A673 (cell line): Measurements from ENCODE around the gene CACNG3. TPM values are rescaled to one million over a fixed set of nuclear protein-coding genes. Genes with fewer than 3 reads are reported as not detected.

ENCODE experiments used
- BruUV-seq: library from RNA; stranded (reverse); fragments of 400-500 nt; replicated peaks from 2 replicates; lab custom pipeline; 2021; lab: Mats Ljungman, UMichigan
- CTCF ChIA-PET: fragments of 300-600 bp; sonication (Branson Sonifier 250); formaldehyde crosslinking; loops from one replicate; lab custom pipeline; 2022; ENCODE audit warnings: antibody characterized with exemption; lab: Charles Lee
- POLR2A ChIA-PET: fragments of 300-600 bp; sonication (Branson Sonifier 250); formaldehyde crosslinking; loops from one replicate; lab custom pipeline; 2022; ENCODE audit warnings: antibody characterized with exemption; ENCODE audit not compliant: low non-redundant PET; lab: Charles Lee
- DNase-seq: peaks from one replicate; pipeline ENCODE4 v3.0.0-alpha.2; 2015; ENCODE audit warnings: low spot score
- H3K27ac ChIP-seq: fragments of 200-600 bp; sonication (generic); 2 replicates; pipeline ENCODE4 v1.5.1; 2016; ENCODE audit warnings: mixed run types, low read depth, mild to moderate bottlenecking, mixed read lengths, antibody characterized with exemption, low read length; ENCODE audit not compliant: poor library complexity, severe bottlenecking
- H3K27me3 ChIP-seq: fragments of 200-600 bp; sonication (generic); replicated peaks from 2 replicates; pipeline ENCODE4 v1.6.1; 2017; ENCODE audit warnings: mixed run types, low read depth, mild to moderate bottlenecking, mixed read lengths, antibody characterized with exemption, low read length; ENCODE audit not compliant: insufficient read depth, poor library complexity
- H3K36me3 ChIP-seq: fragments of 200-600 bp; sonication (generic); 2 replicates; pipeline ENCODE4 v1.6.1; 2016; ENCODE audit warnings: mixed run types, mild to moderate bottlenecking, mixed read lengths, antibody characterized with exemption, low read length; ENCODE audit not compliant: insufficient read depth, poor library complexity, severe bottlenecking
- H3K4me1 ChIP-seq: fragments of 200-600 bp; sonication (generic); 2 replicates; pipeline ENCODE4 v1.6.1; 2017; ENCODE audit warnings: mixed run types, mild to moderate bottlenecking, mixed read lengths, antibody characterized with exemption, low read length; ENCODE audit not compliant: insufficient read depth, poor library complexity, severe bottlenecking
- H3K4me3 ChIP-seq: fragments of 200-600 bp; sonication (generic); 2 replicates; pipeline ENCODE4 v1.5.1; 2016; ENCODE audit warnings: low read depth, mixed run types, mild to moderate bottlenecking, mixed read lengths, low read length; ENCODE audit not compliant: poor library complexity, severe bottlenecking
- H3K9me3 ChIP-seq: fragments of 200-600 bp; sonication (generic); 2 replicates; pipeline ENCODE4 v1.6.1; 2016; ENCODE audit warnings: mixed run types, low read depth, mild to moderate bottlenecking, mixed read lengths, antibody characterized with exemption, low read length; ENCODE audit not compliant: poor library complexity, severe bottlenecking
- CTCF ChIP-seq: fragments of 300-800, 200-600 bp; sonication (generic); conservative IDR thresholded peaks from 2 replicates; pipeline ENCODE4 v1.5.1; 2017; ENCODE audit warnings: low read depth, mild to moderate bottlenecking, antibody characterized with exemption, low read length, moderate library complexity, mixed read lengths
- EZH2 ChIP-seq: fragments of 200-600 bp; sonication (generic); IDR thresholded peaks from 2 replicates; pipeline ENCODE4 v1.6.1; 2017; ENCODE audit warnings: borderline replicate concordance, low read depth, mild to moderate bottlenecking, mixed read lengths, antibody characterized with exemption, low read length; ENCODE audit not compliant: poor library complexity, severe bottlenecking
- intact Hi-C: fragments of 100-400 bp; cut with micrococcal nuclease; formaldehyde crosslinking; loops from one replicate; pipeline ENCODE4 v1.10.0; 2022; ENCODE audit not compliant: unreplicated experiment
- total RNA-seq: library from RNA; stranded (reverse); gene quantifications from 2 replicates; pipeline ENCODE4 v1.2.3, GENCODE V29; 2021

Gene CACNG3
- total RNA-seq, 1 experiment from 2014 or later: 3.6 TPM

GRCh38 chr16:24328835-24329452 lies 72.8 kb downstream of the CACNG3 start:
- H3K9me3 ChIP-seq: no peaks in the 10 kb centered on the region
- BruUV-seq: no TSS peak
- no peak overlapping the region for H3K4me3 ChIP-seq
- H3K27ac ChIP-seq: no peak overlapping the region
- ChIA-PET POLR2A (no interaction called here), CTCF (no interaction called here)
- TF ChIP-seq CTCF (no peak), EZH2 (no peak)
- intact Hi-C loops: no loop called here
- no peaks in the 10 kb centered on the region for H3K27me3 ChIP-seq
- H3K4me1 ChIP-seq: no peaks in the 10 kb centered on the region
- no peak for DNase-seq
- no peaks in the 10 kb centered on the region for H3K36me3 ChIP-seq

GRCh38 chr16:24332178-24332577 lies 76.0 kb downstream of the CACNG3 start:
- no TSS peak for BruUV-seq
- no peaks in the 10 kb centered on the region for H3K27me3 ChIP-seq
- POLR2A ChIA-PET: no interaction called here
- CTCF ChIA-PET: no interaction called here
- intact Hi-C loops: no loop called here
- no peaks in the 10 kb centered on the region for H3K4me1 ChIP-seq
- H3K4me3 ChIP-seq: no peak overlapping the region
- H3K36me3 ChIP-seq: no peaks in the 10 kb centered on the region
- TF ChIP-seq CTCF (no peak), EZH2 (no peak)
- no peaks in the 10 kb centered on the region for H3K9me3 ChIP-seq
- H3K27ac ChIP-seq: no peak overlapping the region
- DNase-seq: no peak

GRCh38 chr16:24332582-24333090 lies 76.5 kb downstream of the CACNG3 start:
- DNase-seq: no peak

More at GRCh38 chr16:24332582-24333090, 76.5 kb downstream of the CACNG3 start:
- TF ChIP-seq EZH2: no peak
- TF ChIP-seq CTCF: no peak
- ChIA-PET CTCF (no interaction called here), POLR2A (no interaction called here)
- BruUV-seq: no TSS peak
- intact Hi-C loops: no loop called here
- H3K36me3 ChIP-seq: no peaks in the 10 kb centered on the region
- no peak overlapping the region for H3K27ac ChIP-seq
- no peaks in the 10 kb centered on the region for H3K27me3 ChIP-seq
- no peaks in the 10 kb centered on the region for H3K9me3 ChIP-seq
- H3K4me1 ChIP-seq: no peaks in the 10 kb centered on the region
- H3K4me3 ChIP-seq: no peak overlapping the region
